Skeletal muscle satellite cell (primary cell): ENCODE data around the gene LOC128125822. TPM values are rescaled to one million over a fixed set of nuclear protein-coding genes. Genes with fewer than 3 reads are reported as not detected.

ENCODE experiments used
- small RNA-seq: library from RNA; depleted of rRNA; stranded (forward); fragments of <200 nt; gene quantifications from one replicate; pipeline ENCODE3, GENCODE V24; 2012

LOC128125822 gene

Small RNA genes lying within 50 kb of the gene (small RNA-seq; reads per million reads assigned to genes)
- not detected for gene AL513043.1
